NCI-H2171 (cell line): Measurements from ENCODE around the gene COL25A1.

Experiments used
- DNase-seq: peaks from one replicate; lab custom pipeline; 2025; lab: John Stamatoyannopoulos, UW

COL25A1 gene

GRCh38 chr4:108852691-108853090, 449.8 kb downstream of the COL25A1 start:
- DNase-seq: no peak

DNA sequence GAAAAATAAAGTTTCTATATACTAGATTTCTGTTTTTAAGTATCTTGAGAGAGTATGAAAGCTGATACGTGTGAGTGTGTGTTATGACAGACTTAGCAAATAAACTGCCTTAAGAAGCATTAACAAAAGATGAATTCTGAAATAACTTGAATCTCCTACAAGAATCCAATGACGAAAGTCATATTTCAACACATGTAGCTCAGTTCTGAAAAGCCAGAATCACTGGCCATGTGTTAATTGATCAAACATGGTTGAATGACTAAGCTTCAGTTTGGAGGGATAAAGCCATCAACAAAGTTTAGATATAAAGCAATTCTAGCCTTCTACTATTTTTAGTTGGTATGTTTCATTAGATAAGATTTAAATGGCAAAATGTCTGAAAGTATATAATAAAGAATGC, 451.1 kb downstream of the COL25A1 start:
- DNase-seq: no peak

DNA sequence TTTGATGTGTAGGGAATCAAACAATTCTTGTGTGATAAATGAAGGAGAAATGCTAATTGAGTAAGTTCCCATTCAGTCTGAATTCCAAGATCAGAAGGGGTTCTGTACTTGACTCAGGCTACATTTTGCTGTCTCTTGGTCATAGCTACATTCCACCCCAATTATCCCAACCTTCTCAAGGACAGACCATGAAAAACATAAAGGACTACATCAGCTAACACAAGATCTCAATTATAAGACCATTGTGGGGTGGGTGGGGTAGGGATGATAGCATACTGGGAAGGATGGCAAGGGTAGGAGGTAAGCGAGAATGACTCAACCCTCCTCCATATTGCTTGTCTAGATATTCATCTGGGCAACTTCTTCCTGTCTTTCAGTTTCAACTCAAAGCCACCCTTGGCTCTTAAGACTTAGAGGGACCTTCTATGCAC, 452.2 kb downstream of the COL25A1 start:
- no peak for DNase-seq

- DNase-seq: no peak
Observed at GRCh38 chr4:108849611-108850168, 452.8 kb downstream of the COL25A1 start.

GRCh38 chr4:108846568-108846967, 455.9 kb downstream of the COL25A1 start:
- no peak for DNase-seq

DNA sequence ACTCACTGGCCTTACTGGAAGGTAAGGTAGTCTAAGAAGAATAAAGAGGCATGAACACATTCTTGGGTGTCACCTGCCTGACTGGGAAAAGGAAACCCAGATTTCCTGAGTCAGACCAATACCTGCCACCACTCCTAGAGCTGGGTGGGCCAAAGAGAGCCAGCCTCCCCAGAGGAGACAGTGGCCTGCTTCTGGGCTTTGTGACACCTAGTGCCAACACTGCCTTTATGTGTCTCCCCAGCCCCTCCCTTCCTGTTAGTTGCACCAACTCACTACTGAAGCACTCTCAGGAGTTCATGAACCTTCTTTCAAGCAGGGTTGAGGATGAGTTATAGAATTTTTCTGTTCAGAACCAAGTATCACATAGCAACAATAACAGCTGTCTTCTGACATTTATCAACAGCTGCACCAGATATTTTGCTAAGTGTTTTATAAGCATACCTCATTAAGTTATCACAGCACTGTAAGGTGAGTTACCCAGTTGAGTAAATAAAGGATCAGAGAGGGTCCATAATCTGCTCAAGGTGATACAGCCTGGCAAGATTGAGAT, 462.0 kb downstream of the COL25A1 start:
- DNase-seq: no peak

DNA sequence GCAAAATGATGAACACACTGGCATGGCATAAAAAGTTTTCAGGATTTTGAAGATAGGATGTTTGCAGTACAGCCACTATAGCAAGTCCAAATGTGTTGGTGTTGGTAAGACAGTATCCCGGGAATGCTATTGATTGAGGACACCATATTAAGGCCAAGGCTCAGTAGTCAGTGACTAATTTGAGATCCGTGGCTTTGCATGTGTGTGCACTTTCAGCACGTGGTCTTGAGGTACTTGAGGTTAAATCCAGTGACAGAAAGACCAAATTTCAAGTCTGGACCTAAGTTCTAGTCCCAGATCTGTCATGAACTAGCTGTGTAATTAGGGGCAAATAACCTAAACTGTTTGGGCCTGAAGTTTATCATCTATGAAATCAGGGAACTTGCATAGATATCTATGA, 463.1 kb downstream of the COL25A1 start:
- no peak for DNase-seq

GRCh38 chr4:108838451-108838850, 464.0 kb downstream of the COL25A1 start:
- no peak for DNase-seq

DNA sequence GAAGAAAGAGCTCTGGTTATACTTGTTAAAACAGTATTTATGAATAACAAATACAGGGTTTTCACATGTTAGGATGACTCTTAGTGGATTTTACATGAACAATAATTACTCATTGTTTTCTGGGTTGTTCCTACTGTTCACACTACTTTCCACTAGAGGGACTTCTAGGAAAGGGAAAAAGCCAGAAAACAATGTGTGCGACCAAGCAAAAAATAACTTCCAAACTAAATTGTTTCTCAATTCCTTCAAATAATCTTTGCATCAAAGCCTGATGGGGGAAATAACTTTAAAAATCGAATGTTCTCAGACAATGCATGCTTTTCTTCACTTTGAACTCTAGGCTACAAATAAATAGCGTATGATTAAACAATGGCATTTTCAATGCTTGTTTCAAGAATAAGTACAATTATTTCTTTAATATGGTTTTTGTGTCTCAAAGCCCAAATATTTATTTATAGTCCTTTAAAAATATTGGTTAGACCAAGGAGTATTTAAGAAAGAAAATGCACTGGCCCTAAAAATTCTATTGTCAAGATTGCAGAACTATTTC, 467.5 kb downstream of the COL25A1 start:
- DNase-seq: no peak

DNA sequence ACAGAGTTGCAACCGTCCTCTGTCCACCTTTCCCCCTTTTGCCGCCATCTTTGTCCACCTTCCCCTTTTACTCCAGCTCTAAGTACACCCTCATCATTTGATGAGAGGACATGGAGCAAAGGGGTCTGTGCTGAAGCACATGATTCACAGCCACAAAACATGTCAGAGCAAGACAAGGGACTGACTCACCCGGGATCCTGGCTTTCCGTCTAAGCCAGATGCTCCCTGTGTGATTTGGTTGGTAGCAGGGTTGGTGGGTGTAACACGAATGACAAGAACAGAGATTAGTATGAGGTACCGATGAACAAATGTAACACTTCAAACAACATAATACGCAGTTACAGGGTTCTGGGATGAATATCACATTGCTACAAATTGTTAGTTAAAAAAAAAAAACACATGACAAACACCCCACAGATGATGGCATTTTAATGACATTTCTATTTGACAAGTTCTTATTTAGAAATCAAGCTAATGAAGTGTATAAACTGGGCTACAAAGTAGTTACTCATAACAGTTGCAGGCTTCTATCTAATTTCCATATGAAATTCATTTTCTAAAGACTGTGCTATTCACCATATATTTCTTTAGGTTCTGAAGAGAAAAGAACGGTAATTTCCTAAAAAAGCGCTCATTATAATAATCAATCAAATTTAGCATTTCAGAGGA, 468.2 kb downstream of the COL25A1 start:
- DNase-seq: no peak

- no peak for DNase-seq
Observed at GRCh38 chr4:108833046-108833445, 469.4 kb downstream of the COL25A1 start.

- DNase-seq: no peak
Observed at GRCh38 chr4:108831886-108832285, 470.6 kb downstream of the COL25A1 start.

- DNase-seq: no peak
Observed at GRCh38 chr4:108831291-108831690, 471.2 kb downstream of the COL25A1 start.

GRCh38 chr4:108830509-108831244, 471.8 kb downstream of the COL25A1 start:
- DNase-seq: peak; percentile 53

DNA sequence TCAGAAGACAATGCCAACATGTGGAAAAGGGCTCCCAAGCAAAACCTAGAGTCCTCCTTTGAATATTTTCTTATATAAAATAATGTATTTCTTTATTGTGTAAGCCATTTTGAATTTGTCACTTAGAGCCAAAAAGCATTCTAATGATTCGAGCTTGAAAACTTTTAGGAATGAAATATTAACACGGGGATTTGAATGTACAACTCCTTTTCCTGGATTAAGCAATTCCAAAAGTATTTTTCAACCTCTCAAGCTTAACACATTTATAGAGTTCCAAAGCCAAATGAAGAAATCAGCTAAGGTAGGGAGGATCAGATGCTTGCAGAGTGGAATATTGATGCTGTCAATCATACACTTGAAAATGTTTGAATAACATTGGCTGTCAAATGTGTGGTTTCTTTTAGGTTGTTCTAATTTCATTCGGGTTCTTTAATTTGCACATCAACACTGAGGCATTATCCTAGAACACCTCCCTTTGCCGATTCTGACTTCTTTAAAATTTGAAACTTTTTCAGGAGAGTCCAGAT, 472.4 kb downstream of the COL25A1 start:
- DNase-seq: no peak

GRCh38 chr4:108828620-108829019, 473.8 kb downstream of the COL25A1 start:
- no peak for DNase-seq

- no peak for DNase-seq
Observed at GRCh38 chr4:108825737-108826136, 476.7 kb downstream of the COL25A1 start.

DNA sequence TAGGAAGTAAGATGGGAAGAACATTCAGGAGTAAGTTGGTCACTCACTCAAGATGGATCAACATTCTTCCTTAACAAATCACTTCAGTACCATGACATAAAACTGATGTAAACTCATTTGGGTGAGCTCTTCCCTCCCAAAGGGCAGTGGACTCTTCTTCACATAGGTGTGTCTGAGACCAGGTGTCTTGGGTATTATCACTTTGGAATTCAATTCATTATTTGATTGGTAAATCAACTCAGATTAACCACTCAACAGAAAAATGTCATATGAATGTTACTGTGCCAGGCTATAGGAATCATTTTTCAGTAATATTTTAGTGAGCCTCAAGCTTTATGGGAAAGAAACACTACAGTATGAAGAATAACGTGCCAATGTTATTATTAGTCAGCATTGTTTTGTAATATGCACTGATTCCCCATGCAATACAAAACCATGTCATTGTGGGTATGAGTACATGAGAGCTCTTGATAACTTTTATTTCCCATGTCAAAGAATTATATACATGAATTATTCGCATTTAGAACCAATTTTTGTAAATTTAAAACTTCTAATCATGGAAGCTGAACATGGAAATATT, 481.0 kb downstream of the COL25A1 start:
- DNase-seq: no peak

- DNase-seq: no peak
Observed at GRCh38 chr4:108820492-108821350, 481.7 kb downstream of the COL25A1 start.

DNA sequence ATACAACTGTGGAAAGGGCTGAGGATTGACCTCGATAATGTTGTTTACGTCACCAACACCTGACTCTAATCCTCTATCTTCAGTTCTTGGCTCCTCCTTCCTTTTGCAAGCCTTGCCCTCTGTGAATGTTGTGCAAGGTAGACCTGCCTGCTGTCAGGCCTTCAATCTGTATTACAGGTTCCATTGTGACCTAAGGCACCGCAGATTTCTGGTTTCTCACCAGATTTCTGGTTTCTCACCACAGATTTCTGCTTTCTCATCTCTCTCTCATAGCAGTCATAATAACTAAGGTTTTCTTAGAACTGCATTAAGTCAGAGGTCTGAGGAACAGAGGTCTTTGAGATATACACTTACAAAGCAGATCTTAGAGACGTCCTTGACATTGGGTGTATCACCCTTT, 488.1 kb downstream of the COL25A1 start:
- DNase-seq: no peak

GRCh38 chr4:108813261-108813660, 489.2 kb downstream of the COL25A1 start:
- no peak for DNase-seq
